Measurements from ENCODE around the gene APLP2.

The APLP2 gene

DNA sequence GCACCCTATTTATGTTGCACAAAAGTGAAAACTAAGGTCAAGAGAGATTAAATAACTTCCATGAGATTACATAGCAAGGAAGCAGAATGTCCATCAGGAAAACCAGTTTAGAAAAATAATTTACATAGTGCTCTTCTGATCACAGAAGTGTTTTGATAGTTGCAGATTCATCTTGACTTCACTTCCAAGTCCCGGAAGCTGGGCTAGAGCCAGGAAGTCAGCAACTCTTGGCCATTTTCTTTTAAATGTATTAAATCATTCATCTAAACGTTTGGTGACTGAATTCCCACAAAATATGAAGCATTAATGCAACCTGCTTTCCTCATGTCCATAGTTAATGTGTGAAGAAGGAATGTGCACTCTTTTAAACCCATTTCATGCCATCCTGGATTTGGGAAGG is 29.7 kb downstream of the APLP2 start:
- H3K27me3 ChIP-seq (ENCODE audit: low read length): no peaks in the 10 kb centered on the region
- no peak overlapping the region for H2AFZ ChIP-seq (ENCODE audit: low read depth, low read length, severe bottlenecking)
- TF ChIP-seq EZH2phosphoT487 (conservative IDR thresholded peaks at IDR 0.05; ENCODE audit: low read length): no peak
- TF ChIP-seq, protein P1, sequence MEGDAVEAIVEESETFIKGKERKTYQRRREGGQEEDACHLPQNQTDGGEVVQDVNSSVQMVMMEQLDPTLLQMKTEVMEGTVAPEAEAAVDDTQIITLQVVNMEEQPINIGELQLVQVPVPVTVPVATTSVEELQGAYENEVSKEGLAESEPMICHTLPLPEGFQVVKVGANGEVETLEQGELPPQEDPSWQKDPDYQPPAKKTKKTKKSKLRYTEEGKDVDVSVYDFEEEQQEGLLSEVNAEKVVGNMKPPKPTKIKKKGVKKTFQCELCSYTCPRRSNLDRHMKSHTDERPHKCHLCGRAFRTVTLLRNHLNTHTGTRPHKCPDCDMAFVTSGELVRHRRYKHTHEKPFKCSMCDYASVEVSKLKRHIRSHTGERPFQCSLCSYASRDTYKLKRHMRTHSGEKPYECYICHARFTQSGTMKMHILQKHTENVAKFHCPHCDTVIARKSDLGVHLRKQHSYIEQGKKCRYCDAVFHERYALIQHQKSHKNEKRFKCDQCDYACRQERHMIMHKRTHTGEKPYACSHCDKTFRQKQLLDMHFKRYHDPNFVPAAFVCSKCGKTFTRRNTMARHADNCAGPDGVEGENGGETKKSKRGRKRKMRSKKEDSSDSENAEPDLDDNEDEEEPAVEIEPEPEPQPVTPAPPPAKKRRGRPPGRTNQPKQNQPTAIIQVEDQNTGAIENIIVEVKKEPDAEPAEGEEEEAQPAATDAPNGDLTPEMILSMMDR (IDR thresholded peaks at IDR 0.05; ENCODE audit: insufficient read depth, low read length, poor library complexity, severe bottlenecking): no peak
- no peaks in the 10 kb centered on the region for H3K36me3 ChIP-seq (ENCODE audit: low read length)
- H3K79me2 ChIP-seq (ENCODE audit: insufficient read depth, low read length): peaks cover 100% of the 10 kb centered on the region
- no peaks in the 10 kb centered on the region for H3F3A ChIP-seq (ENCODE audit: insufficient read depth)
- peaks cover 10% of the 10 kb centered on the region; the same call in 1 of the 2 replicates for H4K20me1 ChIP-seq (ENCODE audit: low read depth, low read length)
- H3K27ac ChIP-seq (ENCODE audit: low read depth, low read length): no peak overlapping the region
- H3K9ac ChIP-seq (ENCODE audit: low read length): no peak overlapping the region
- no peak overlapping the region for H3K4me3 ChIP-seq (ENCODE audit: insufficient read depth, low read length, poor library complexity, severe bottlenecking)
- H3K4me2 ChIP-seq (ENCODE audit: low read depth, low read length, poor library complexity, severe bottlenecking): no peak overlapping the region
- no peaks in the 10 kb centered on the region for H3K9me2 ChIP-seq (replicated peaks; ENCODE audit: insufficient read depth, low read length)
- H3K9me3 ChIP-seq (ENCODE audit: insufficient read depth, low read length): no peaks in the 10 kb centered on the region

- peaks cover 10% of the 10 kb centered on the region; the same call in 1 of the 2 replicates for H4K20me1 ChIP-seq (ENCODE audit: low read depth, low read length)
- H3K9me3 ChIP-seq (ENCODE audit: insufficient read depth, low read length): no peaks in the 10 kb centered on the region
- no peaks in the 10 kb centered on the region for H3K27me3 ChIP-seq (ENCODE audit: low read length)
- H3K9me2 ChIP-seq (replicated peaks; ENCODE audit: insufficient read depth, low read length): no peaks in the 10 kb centered on the region
- TF ChIP-seq, protein P1 (IDR thresholded peaks at IDR 0.05; ENCODE audit: insufficient read depth, low read length, poor library complexity, severe bottlenecking): no peak
- no peak for TF ChIP-seq EZH2phosphoT487 (conservative IDR thresholded peaks at IDR 0.05; ENCODE audit: low read length)
- no peak overlapping the region for H3K27ac ChIP-seq (ENCODE audit: low read depth, low read length)
- no peak overlapping the region for H3K4me3 ChIP-seq (ENCODE audit: insufficient read depth, low read length, poor library complexity, severe bottlenecking)
- no peaks in the 10 kb centered on the region for H3F3A ChIP-seq (ENCODE audit: insufficient read depth)
- H3K36me3 ChIP-seq (ENCODE audit: low read length): no peaks in the 10 kb centered on the region
- no peak overlapping the region for H2AFZ ChIP-seq (ENCODE audit: low read depth, low read length, severe bottlenecking)
- peaks cover 100% of the 10 kb centered on the region for H3K79me2 ChIP-seq (ENCODE audit: insufficient read depth, low read length)
- no peak overlapping the region for H3K4me2 ChIP-seq (ENCODE audit: low read depth, low read length, poor library complexity, severe bottlenecking)
- no peak overlapping the region for H3K9ac ChIP-seq (ENCODE audit: low read length)
Observed at GRCh38 chr11:130100381-130101095, 30.8 kb downstream of the APLP2 start.

GRCh38 chr11:130101661-130102060 is 32.0 kb downstream of the APLP2 start:
- peaks cover 9% of the 10 kb centered on the region; the same call in 1 of the 2 replicates for H4K20me1 ChIP-seq (ENCODE audit: low read depth, low read length)
- H3K9ac ChIP-seq (ENCODE audit: low read length): no peak overlapping the region
- no peaks in the 10 kb centered on the region for H3K36me3 ChIP-seq (ENCODE audit: low read length)
- TF ChIP-seq, protein P1 (IDR thresholded peaks at IDR 0.05; ENCODE audit: insufficient read depth, low read length, poor library complexity, severe bottlenecking): no peak
- TF ChIP-seq EZH2phosphoT487 (conservative IDR thresholded peaks at IDR 0.05; ENCODE audit: low read length): no peak
- H3K4me2 ChIP-seq (ENCODE audit: low read depth, low read length, poor library complexity, severe bottlenecking): no peak overlapping the region
- H3K79me2 ChIP-seq (ENCODE audit: insufficient read depth, low read length): peaks cover 100% of the 10 kb centered on the region
- H3K4me3 ChIP-seq (ENCODE audit: insufficient read depth, low read length, poor library complexity, severe bottlenecking): no peak overlapping the region
- H2AFZ ChIP-seq (ENCODE audit: low read depth, low read length, severe bottlenecking): no peak overlapping the region
- no peaks in the 10 kb centered on the region for H3K9me2 ChIP-seq (replicated peaks; ENCODE audit: insufficient read depth, low read length)
- H3K27ac ChIP-seq (ENCODE audit: low read depth, low read length): no peak overlapping the region
- H3K9me3 ChIP-seq (ENCODE audit: insufficient read depth, low read length): no peaks in the 10 kb centered on the region
- H3F3A ChIP-seq (ENCODE audit: insufficient read depth): no peaks in the 10 kb centered on the region
- no peaks in the 10 kb centered on the region for H3K27me3 ChIP-seq (ENCODE audit: low read length)
